Measurements from ENCODE around the gene ZBTB40.

The ZBTB40 gene

DNA sequence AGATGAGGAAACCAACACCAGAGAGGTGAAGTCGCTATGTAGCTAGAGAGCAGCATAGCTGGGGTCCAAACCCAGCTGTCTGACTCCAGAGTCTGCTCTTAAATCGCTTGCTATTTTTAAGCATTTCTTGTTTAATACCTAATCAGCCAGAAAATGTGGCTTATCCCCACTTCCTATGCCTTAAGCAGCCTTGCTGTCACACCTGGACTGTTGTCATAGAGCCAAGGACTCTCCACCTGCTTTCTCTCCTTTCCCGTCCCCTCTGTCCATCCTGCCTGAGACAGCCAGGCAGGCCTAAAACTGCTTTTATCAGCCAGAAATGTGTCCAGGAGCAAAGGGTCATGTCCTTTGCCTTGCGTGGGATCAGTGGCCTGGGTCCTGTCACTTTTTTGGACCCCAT lies 83.3 kb downstream of the ZBTB40 start:
- DNase-seq, result no peak

DNA sequence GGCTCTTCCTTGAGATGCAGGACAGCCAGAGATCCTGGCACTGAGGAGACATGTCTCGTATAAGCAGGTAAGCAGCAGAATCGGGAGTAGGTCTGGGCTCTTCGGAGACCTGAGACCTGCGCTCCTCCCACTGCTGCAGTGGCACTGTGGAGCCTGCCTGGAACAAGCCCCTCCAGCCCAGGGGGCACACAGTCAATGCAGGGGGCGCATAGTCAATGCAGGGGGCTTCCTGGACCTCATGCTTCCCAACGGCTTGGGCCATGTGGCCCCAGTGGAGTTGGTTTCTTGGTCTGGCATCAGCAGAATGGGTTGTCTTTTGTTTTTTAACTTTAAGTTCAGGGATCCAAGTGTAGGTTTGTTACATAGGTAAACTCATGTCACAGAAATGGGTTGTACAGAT lies 83.7 kb downstream of the ZBTB40 start:
- DNase-seq, result no peak

DNA sequence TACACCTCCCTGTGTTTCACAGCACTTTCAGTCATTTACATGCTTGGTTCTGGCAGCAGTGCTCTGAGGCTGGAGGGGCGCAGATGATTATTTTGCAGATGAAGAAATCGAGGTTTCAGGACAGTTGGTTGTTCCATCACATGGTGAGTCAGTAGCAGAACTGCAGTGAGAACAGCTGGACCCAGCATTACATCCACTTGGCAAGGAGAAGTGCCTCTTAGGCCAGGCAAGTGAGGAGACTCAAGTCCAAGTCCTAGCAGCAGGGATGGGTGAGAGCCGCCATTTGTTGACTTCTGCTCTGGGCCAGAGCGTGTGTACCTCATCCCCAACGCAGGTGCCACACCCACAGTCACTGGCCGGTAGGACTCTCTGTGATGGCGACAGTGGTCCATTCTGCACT lies 84.9 kb downstream of the ZBTB40 start:
- DNase-seq, result no peak

DNA sequence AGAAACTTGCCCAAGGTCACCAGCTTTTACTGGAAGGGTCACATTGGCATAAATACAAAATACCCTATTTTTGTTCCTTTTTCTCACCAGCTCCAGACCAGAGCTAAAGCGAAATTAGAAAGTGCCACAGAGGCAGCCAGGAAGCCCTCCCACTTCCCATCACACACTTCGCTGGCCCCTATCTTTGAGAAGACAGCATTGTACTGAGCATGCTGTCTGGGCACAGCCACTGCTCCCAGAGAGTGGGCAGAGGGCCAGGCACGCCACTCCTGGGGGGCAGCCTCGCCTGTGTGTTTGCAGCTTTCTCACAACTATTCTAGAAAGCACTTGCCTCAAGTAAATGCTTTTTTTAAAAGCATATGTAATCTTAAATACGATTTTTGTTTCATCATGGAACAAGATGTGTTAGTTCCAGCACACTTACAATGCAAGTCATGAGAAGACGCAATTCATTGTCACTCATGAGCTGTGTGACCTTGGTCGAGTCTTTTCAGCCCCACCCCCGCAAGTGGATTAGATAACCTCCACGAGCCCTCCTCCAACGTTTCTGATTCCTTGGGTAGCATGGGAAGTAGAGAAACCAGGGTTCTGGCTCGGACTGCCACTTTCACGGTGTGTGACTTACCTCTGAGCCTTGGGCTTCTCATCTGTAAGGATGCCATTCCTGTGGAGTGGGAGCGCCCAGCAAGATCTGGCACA lies 85.9 kb downstream of the ZBTB40 start:
- DNase-seq, result no peak

DNA sequence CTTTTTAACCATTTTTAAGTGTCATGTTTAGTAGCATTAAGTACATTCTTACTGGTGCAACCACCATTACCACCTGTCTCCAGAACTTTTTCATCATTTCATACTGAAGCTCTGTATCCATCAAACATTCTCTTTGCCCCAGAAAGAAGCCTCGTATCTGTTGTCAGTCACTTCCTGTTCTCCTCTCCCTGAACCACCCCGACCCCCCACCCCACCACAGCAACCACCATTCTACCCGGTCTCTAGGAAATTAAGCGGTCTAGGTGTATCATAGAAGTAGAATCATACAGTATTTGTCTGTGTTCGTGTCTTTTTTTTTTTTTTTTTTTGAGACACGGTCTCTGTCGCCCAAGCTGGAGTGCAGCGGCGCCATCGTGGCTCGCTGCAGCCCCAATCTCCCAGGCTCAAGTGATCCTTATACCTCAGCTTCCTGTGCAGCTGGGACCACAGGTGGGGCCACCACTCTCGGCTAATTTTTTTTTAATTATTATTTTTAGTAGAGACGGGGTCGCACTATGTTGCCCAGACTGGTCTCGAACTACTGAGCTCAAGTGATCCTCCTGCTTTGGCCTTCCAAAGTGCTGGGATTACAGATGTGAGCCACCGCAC lies 88.0 kb downstream of the ZBTB40 start:
- peak in 1 of 5 experiments; percentile 14 for DNase-seq

DNA sequence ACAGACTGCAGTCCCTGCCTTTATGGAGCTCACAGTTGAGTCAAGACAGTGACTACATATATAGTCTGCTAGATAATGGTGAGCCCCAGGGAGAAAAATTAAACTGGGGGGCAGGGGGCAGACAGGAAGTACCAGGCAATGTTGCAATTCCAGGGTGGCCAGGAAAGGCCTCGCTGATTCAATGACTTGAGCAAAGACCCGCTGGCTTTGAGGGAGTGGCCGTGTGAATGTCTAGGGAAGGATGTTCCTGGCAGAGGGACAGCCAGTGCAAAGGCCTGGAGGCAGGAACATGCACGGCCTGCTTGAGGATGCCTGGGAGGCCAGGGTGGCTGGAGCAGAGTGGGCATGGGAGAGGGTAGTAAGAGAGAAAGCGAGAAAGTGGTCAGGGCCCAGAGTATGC lies 88.7 kb downstream of the ZBTB40 start:
- DNase-seq, result no peak

DNA sequence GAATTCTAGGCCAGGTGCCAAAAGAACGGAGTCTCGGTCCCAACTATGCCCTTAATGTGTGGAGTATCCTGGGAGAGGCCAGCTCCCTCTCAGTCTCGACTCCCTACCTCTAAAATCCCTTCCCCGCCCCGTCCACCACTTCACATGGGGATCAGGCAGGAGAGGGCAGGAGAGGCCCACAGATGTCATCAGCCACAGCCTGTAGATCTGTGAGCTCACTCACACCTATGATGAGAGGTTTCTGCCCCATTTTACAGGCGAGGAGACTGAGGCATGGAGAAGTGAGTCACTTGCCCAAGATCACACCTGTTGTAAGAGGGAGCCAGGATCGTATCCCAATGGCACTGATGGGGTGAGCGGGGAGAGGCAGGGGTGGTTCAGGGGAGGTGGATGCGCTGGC lies 91.2 kb downstream of the ZBTB40 start:
- DNase-seq, result no peak

DNA sequence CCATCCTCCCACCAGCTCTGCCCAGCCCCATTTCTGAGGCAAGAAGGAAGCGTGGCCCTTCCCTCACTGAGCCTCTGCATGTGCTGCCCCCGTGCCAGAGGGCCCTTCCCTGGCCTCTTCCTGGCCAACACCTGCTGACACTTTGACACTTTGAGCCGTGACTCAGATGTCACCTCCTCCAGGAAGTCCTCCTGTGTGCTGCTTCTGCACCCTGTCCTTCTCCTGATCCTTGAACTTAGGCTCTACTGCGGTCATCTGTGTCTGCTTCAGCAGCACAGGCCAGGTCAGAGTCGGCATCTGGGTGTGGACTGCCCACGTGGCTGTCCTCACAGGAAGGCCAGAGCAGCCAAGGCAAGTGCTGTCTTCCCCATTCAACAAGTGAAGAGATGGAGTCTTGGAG lies 92.0 kb downstream of the ZBTB40 start:
- no peak for DNase-seq

DNA sequence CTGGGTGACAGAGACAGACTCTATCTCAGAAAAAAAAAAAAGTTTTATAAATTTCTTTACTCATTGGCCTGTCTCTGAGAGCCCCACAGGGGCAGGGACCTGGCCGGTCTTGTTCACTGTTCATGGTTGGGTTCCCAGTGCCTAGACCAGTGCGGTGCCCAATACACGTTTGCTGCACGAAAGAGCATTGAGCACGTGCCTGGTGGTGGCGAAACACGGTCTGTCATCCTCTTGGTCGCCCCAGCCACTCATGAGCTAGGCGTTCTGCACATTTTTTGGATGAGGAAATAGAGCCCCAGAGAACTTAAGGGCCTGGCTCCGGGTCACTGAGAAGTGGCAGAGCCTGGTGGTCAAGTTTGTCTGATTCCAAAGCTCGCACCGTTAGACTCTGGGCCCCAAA lies 93.0 kb downstream of the ZBTB40 start:
- no peak for DNase-seq

DNA sequence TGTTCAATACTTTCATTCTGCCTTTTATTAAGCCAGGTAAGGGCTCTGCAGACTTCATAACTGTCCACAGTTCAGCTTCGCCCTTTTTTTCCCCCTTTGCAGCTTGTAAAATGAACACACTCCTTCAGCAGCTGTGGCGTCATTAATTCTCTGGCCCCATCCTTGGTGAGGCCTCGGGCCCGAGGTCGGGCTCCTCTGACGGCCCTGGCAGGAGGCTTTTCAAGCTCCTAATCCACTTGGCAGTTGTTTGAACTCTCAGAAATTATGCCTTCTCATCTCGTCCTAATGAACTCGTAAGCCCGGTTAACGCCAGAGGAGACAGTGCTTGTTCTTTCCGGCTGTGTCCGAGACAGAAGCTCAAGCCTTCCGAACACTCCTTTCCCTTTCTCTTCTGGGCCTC lies 93.5 kb downstream of the ZBTB40 start:
- no peak for DNase-seq

DNA sequence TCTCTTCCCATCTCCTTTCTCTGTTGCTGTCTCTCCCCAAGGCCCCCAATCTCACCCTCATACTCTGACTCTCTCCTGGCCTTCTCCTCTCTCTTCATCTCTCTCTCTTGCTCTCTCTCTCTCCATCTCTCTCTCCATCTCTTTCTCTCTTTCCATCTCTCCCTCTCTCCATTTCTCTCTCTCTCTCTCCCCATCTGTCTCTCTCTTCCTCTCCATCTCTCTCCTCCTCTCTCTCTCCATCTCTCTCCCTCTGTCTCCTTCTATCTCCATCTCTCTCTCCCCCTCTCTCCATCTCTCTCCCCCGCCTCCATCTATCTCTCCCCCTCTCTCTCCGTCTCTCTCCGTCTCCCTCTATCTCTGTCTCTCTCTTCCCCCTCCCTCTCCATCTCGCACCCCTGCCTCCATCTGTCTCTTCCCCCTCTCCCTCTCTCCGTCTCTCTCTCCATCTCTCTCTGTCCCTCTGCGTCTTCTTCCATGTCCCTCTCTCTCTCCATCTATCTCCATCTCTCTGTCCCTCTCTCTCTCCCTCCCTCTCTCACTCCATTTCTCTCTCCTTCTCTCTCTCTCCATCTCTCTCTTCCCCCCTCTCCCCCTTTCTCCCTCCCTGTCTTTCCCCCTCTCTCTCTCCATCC lies 95.7 kb downstream of the ZBTB40 start:
- no peak for DNase-seq

DNA sequence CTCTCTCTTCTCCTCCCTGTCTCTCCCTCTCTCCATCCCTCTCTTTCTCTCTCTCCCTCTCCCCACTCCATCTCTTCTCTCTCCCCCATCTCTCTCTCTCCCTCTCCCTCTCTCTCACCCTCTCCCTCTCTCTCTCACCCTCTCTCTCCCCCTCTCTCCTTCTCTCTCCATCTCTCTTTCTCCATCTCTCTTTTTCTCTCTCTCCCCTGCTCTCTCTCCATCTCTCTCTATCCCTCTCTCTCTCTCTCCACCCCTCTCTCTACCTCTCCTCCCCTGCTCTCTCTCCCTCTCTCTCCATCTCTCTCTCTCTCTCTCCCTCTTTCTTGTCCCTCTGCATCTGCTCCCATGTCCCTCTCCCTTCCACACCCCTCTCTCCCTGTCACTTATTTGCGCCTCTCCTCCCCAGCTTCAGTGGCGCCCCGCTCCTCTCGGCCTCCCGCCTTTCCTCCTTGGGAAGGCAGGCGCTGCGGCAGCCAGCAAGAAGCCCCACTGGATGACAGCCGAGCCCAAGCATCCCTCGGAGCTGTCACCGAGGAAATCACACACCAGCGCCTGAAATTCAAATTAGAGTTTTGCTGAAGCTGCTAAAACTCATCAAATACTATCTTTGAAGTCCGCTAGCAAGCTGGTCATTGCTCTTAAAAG lies 96.3 kb downstream of the ZBTB40 start:
- no peak for DNase-seq

DNA sequence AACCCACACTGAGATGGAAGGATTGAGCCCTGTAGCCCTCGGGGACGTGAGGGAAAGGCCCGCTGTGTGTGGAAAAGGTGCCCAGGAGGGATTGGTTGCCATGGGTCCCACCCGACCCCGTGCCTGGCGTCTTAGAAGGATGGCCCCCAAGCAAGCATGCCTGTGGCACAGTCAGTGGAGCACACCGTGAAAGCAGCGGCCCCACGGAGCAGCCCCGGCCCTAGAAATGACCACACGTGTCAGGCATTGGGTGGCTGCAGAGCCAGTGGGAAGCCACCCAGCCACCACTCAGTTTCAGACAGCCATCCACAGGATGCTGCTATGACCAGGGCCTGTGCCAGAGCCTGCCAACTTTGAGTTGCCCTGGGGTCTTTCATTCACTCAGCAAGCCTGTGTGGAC lies 98.4 kb downstream of the ZBTB40 start:
- no peak for DNase-seq

DNA sequence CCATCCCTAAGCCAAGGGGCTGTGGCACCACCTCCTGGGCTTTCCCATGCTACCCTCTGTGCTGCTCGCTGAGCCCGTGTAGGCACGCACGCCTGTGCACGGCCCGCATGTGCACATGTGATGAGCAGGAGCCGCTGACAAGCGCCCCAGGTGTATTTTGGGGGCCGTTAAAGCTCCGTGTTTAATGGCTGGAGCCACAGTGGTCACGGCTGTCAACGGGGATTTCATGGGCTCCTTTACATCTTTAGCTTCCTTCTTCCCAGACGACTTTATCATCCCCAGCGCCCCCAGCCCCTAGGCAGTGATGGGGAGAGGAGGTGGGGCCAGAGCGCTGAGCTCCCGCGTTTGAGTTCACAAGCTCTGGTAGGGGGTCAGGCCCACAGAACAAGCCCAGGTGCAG lies 99.9 kb downstream of the ZBTB40 start:
- DNase-seq, result no peak

DNA sequence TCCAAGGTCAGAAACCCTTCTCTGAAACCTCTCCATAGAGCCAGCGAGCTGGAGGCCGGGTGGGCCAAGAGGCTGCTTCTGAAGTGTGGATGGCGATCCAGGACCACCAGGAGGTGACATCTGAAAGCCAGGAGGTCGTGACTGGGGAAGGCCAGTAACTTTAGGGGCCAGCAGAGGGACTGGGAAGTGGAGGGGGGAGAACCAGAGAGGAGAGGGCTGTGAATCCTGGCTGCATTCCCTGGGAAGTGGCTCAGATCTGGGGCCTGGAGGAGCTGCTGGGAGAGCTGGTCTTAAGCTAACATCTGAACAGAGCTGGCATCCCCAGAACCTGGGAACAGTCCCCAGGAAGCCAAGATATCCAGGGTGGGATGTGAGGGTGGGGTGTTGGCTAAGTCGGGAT lies 100.4 kb downstream of the ZBTB40 start:
- no peak for DNase-seq

DNA sequence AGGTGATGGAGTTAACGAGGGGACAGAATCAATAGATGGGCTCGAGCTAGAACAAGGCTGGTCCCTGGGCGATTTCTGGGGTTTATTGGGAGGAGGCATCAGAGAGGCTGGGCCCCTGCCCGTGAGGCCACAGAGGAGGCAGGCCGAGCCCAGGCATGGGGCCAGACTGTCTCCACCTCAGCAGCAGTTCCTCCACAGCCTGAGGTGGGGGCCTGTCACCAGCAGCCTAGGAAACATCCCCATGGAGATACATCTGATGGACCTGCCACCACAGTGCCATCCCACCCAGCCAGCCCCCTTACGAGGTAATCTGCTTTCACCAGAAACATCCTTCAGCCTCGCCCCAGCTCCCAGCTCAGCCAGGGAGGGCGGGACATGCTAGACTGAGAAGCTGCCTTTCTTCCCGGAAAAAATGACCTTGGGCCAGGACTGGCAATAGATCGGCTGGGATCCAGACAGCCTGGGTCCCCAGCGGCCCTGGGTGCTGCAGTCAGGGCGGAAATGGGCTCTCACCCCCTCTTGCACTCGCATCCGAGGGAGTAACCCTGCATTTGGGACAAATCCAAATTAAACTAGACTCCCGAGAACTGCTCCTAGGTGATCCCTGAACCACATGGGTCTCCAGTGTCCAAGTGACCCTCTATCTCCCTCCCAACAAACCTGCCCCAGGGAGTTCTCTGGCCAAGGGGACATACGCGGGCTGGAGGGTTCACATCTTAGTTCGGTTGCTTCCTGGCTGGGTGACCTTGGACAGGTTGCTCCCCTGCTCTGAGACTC lies 101.6 kb downstream of the ZBTB40 start:
- no peak for DNase-seq

DNA sequence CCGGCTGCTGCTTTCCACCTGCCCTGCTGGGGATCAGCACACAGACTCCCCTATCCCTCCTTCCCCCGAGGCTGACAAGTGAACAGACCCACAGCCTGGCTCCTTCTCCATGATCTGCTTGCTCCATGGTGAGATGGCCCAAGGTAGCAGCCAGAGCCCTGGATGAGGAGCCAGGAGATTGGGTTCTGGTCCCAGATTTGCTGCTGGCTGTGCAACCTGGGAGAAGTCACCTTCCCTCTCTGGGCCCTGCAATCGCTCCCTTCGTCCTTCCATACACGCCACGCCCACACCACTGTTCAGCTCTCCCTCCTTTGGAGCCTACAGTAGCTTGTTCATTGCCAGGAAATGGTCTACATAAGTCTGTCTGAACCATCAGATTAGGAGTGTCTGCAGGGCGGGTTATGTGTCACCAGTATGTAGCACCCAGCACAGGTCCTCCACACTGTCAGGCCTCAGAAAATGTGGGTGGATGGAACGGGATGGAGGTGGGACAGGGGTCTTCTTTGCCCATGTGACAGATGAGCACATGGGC lies 102.4 kb downstream of the ZBTB40 start:
- DNase-seq, result no peak

DNA sequence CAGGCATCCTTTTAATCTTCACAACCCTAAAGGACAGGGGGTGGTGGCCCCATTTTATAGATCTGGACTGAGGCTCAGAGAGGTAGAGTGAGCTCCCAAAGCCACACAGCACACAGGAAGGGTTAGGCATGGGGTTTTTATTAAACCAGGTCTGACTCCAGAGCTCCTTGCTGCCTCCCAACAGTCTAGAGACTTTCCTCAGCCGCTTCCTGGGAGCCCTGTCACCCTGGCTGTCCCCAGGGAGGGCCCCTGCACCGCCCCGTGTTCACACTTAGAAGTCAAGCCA lies 103.7 kb downstream of the ZBTB40 start:
- DNase-seq, result no peak

DNA sequence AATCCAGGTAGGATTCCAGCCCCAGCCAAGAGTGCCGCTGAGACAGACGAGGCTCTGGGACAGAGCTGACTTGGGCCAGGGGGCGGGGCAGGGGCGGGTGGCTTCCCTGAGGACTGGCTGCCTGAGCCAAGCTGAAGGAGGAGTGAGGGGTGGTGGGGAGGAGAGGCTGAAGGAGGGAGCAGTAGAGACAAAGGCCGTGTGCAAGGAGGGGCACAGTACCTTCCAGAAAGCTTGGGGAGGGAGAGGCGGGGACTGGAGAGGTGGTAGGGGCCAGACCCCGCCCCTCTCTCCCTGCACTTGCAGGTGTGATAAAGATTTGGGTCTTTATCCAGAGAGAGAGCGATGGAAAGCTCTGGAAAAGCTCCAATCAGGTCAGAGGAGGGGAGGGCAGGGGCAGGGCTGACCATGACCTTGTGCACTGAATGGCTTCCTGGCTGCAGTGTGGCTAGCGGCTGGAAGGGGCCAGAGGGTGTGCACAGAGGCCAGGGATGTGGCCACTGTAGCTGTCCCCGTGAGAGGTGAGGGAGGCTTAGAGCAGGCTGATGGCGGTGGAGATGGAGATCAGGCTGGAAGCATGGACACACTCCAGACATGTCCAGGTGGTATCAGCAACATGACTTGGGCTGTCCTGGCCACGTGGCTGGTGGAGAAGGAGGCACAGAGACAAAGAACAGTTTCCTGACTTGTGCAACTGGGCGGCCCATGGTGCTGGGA lies 104.9 kb downstream of the ZBTB40 start:
- no peak for DNase-seq

DNA sequence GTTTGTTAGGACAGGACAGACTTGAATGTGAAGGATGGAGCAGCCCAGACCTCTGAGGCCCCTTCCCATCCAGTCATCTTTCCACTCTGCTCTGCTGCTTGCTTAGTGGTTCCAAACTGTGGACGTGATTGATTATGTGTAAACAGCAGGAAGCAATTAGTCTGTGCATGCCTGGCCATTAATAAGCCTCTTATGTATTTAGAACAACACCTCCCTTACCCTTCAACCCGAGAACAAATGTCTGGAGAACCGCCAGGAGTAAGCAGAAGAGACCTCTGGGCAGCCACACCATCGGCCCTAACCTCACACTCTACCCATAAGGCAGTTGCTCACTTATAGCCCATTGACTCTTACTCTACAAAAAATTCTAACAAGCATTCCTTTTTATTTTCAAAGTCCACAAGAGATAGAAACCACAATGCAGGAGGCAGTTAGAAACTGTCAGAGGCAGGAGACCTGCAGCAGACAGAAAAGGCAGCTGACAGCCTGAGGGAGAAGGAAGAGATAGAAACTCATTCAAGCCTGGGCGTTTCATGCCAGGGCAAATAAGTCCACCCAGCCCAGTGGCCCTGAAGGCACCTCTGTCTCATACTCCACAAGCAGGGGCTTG lies 105.8 kb downstream of the ZBTB40 start:
- no peak for DNase-seq

DNA sequence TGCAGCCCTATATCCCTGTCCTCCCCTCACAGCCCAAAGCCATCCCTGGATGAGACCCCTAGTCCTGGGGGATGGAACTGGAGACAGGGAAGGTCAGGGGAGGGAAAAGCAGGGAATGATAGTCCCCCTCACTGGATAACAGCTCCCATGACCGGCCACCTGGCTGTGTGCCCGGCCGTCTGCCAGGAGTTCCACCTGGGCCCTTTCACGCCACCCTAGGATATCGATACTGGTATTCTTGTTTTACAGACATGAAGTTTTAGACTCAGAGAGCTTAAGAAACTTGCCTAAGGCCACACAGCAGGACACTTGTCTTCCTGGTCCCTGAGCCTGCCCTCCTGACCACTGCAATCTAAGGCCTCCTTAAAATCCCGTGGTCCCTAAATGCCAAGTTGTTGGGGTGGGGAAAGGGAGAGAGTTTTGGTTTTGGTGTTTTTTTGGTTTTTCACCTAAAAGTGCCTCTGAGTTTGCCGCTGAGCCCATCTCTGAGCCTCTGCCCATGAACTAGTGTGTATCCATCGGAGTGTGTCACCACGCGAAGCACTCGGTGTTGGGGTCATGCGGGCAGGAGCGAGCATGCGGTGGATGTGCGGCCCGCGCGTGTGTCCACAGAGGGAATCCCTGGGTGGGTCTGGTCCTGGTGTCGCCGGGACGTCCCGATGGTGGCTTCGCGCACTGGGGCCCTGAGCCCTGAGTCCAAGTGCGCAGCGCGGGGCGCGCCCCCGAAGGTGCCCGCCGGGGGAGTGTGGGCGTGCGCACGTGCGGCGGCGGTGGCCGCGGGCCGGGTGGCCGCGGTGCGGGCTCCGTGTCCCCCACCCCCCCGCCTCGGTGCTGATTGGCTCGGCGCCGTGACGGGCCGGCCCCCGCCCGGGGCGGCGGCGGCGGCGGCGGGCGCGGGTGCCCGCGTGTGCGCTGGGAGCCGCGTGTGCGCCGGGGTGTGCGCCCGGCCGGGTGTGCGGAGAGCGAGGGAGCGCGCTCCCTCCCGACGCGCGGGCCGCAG lies 111.2 kb downstream of the ZBTB40 start, which contains the start of gene EPHA8:
TSS of gene EPHA8 (plus strand) at position 906 of the 1,000 bp plus-strand sequence. CDS start 147 bp downstream, outside the sequence.
- no peak for DNase-seq
